RPMI8226 (cell line): ENCODE data around the gene OSBPL5.

ENCODE experiments used
- DNase-seq: peaks from one replicate; pipeline ENCODE4 v3.0.0-alpha.2; 2015

The OSBPL5 gene

GRCh38 chr11:3133261-3134217 is 31.6 kb downstream of the OSBPL5 start:
- DNase-seq = no peak

- no peak for DNase-seq
Observed at GRCh38 chr11:3132831-3133260, 32.3 kb downstream of the OSBPL5 start.

- DNase-seq = no peak
Observed at GRCh38 chr11:3132271-3132781, 32.8 kb downstream of the OSBPL5 start.

GRCh38 chr11:3131330-3131941 is 33.7 kb downstream of the OSBPL5 start:
- DNase-seq = no peak

- DNase-seq = peak; percentile 64
Observed at GRCh38 chr11:3130269-3131071, 34.6 kb downstream of the OSBPL5 start.

- no peak for DNase-seq
Observed at GRCh38 chr11:3129591-3130268, 35.4 kb downstream of the OSBPL5 start.

GRCh38 chr11:3129181-3129590 is 35.9 kb downstream of the OSBPL5 start:
- no peak for DNase-seq

GRCh38 chr11:3128356-3129180 is 36.5 kb downstream of the OSBPL5 start:
- DNase-seq = no peak

- DNase-seq = no peak
Observed at GRCh38 chr11:3127706-3128355, 37.3 kb downstream of the OSBPL5 start.

- no peak for DNase-seq
Observed at GRCh38 chr11:3126901-3127691, 38.0 kb downstream of the OSBPL5 start.

- no peak for DNase-seq
Observed at GRCh38 chr11:3126207-3126865, 38.8 kb downstream of the OSBPL5 start.

- no peak for DNase-seq
Observed at GRCh38 chr11:3124821-3125220, 40.3 kb downstream of the OSBPL5 start.

GRCh38 chr11:3123761-3124733 is 41.1 kb downstream of the OSBPL5 start:
- no peak for DNase-seq

GRCh38 chr11:3123305-3123704 is 41.8 kb downstream of the OSBPL5 start:
- no peak for DNase-seq

- DNase-seq = no peak
Observed at GRCh38 chr11:3122775-3123201, 42.3 kb downstream of the OSBPL5 start.

GRCh38 chr11:3121931-3122774 is 43.0 kb downstream of the OSBPL5 start:
- DNase-seq = no peak

GRCh38 chr11:3121416-3121815 is 43.7 kb downstream of the OSBPL5 start:
- no peak for DNase-seq
